Neural progenitor cell (in vitro differentiated cells): ENCODE data around the gene FUCA2. TPM values are rescaled to one million over a fixed set of nuclear protein-coding genes. Genes with fewer than 3 reads are reported as not detected.

Experiments used
- DNase-seq: peaks from one replicate; pipeline ENCODE4 v3.0.0-alpha.2; 2016; ENCODE audit warnings: low spot score
- H2AFZ ChIP-seq: fragments of 200-600 bp; sonication (generic); replicated peaks from 2 replicates; pipeline ENCODE4 v1.6.1; 2016; ENCODE audit warnings: antibody characterized with exemption
- H3F3A ChIP-seq: fragments of 200-600 bp; sonication (generic); 2 replicates; pipeline ENCODE4 v1.6.1; 2016; ENCODE audit warnings: antibody characterized with exemption, low read depth
- H3K27ac ChIP-seq: fragments of 200-600 bp; sonication (generic); 2 replicates; pipeline ENCODE4 v1.5.1; 2016; ENCODE audit warnings: mild to moderate bottlenecking
- H3K27me3 ChIP-seq: fragments of 200-600 bp; sonication (generic); 2 replicates; pipeline ENCODE4 v1.6.1; 2016; ENCODE audit warnings: mild to moderate bottlenecking, moderate library complexity
- H3K36me3 ChIP-seq: fragments of 200-600 bp; sonication (generic); 2 replicates; pipeline ENCODE4 v1.5.1; 2016
- H3K4me1 ChIP-seq: fragments of 200-600 bp; sonication (generic); 2 replicates; pipeline ENCODE4 v1.6.1; 2016; ENCODE audit warnings: mixed run types
- H3K4me2 ChIP-seq: fragments of 200-600 bp; sonication (generic); 2 replicates; pipeline ENCODE4 v1.6.1; 2016
- H3K4me3 ChIP-seq: fragments of 200-600 bp; sonication (generic); 2 replicates; pipeline ENCODE4 v1.5.1; 2016
- H3K79me2 ChIP-seq: fragments of 200-600 bp; sonication (generic); 2 replicates; pipeline ENCODE4 v1.6.1; 2016; ENCODE audit warnings: low read depth
- H3K9ac ChIP-seq: fragments of 200-600 bp; sonication (generic); 2 replicates; pipeline ENCODE4 v1.6.1; 2016
- H3K9me3 ChIP-seq: fragments of 200-600 bp; sonication (generic); 2 replicates; pipeline ENCODE4 v1.5.1; 2016; ENCODE audit warnings: low read depth
- H4K20me1 ChIP-seq: fragments of 200-600 bp; sonication (generic); 2 replicates; pipeline ENCODE4 v1.6.1; 2016; ENCODE audit warnings: low read depth
- H3K27ac Mint-ChIP-seq: 3 replicates; pipeline ENCODE4 v1.8.0; 2021; ENCODE audit warnings: mixed read lengths
- H3K27me3 Mint-ChIP-seq: 2 replicates; pipeline ENCODE4 v1.8.0; 2022; ENCODE audit warnings: low read depth, mild to moderate bottlenecking, inconsistent platforms, moderate library complexity, mixed read lengths; ENCODE audit not compliant: insufficient read depth
- H3K36me3 Mint-ChIP-seq: 3 replicates; pipeline ENCODE4 v1.8.0; 2021; ENCODE audit warnings: mixed read lengths
- H3K4me1 Mint-ChIP-seq: 3 replicates; pipeline ENCODE4 v1.8.0; 2021; ENCODE audit warnings: mixed read lengths
- H3K4me3 Mint-ChIP-seq: 3 replicates; pipeline ENCODE4 v1.8.0; 2021; ENCODE audit warnings: mild to moderate bottlenecking, moderate library complexity, mixed read lengths
- H3K9me3 Mint-ChIP-seq: 3 replicates; pipeline ENCODE4 v1.8.0; 2020; ENCODE audit warnings: mixed read lengths
- CTCF ChIP-seq: fragments of 200-600 bp; sonication (generic); IDR thresholded peaks from 2 replicates; pipeline ENCODE4 v1.5.1; 2017; ENCODE audit warnings: antibody characterized with exemption, mild to moderate bottlenecking
- EZH2 ChIP-seq: fragments of 200-600 bp; sonication (generic); IDR thresholded peaks from 2 replicates; pipeline ENCODE4 v1.6.1; 2017; ENCODE audit warnings: antibody characterized with exemption, mild to moderate bottlenecking, moderate library complexity
- EZH2phosphoT487 ChIP-seq: fragments of 200-600 bp; sonication (generic); IDR thresholded peaks from 2 replicates; pipeline ENCODE4 v1.6.1; 2017; ENCODE audit warnings: antibody characterized with exemption
- total RNA-seq: library from RNA; depleted of rRNA; stranded (reverse); fragments of >200 nt; gene quantifications from 2 replicates; pipeline ENCODE4 v1.2.3, GENCODE V29; 2015; ENCODE audit warnings: low replicate concordance

The FUCA2 gene
- total RNA-seq: 28.5 and 37.4 TPM in 2 replicates

DNA sequence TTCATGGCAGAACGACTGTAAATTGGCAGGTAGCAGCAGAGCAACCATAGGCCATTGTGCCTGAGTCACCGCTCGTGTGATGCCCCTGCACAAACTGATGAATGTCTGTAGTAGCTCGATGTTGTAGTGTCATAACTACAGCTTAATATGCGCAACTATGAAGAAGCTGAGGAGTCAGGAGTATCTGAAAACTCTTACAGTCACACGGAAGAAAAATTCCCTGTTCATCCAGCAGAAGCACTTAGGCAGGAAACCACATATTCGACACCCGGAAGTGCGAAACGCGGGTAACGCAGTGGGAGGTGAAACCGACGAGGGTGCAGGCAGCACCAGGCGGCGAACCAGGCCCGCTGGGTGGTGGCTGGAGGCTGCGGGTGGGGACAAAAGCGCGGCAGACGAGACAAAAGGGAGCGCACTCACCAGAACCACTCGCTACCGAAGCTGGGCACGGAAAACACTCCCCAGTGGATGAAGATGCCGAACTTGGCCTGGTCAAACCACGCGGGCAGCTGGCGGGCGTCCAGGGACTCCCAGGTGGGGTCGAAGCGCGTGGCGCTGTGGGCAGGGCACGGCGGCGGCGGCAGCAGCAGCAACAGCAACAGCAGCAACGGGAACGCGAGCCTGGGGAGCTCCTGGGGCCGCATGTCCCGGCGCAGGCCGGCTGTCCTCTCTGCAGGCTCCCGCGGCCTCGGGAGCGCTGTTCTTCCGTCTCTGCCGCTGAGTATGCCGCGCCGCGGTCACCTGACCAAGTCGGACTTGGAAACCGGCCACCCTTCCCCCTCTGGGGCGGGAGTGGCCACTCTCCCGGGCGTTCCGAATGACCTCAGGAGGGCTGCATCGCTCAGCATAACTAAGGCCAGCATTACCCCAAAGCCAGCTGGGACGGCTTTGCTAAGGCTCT lies at the start of gene FUCA2:
Gene FUCA2, minus strand, starts transcription at position 730 of the 901 bp plus-strand sequence. Its CDS starts 86 bp downstream, at position 644.
- H3K9ac ChIP-seq: no peak within 1 kb of the TSS
- Mint-ChIP-seq H3K27me3 (peaks cover 4% of the 10 kb centered on the region), H3K4me1 (peaks cover 34% of the 10 kb centered on the region), H3K27ac (peak within 1 kb of the TSS; percentile 93), H3K9me3 (peaks cover 2% of the 10 kb centered on the region), H3K36me3 (peaks cover 18% of the 10 kb centered on the region), H3K4me3 (peak within 1 kb of the TSS; percentile 87)
- peaks cover 13% of the 10 kb centered on the region for H3K79me2 ChIP-seq
- peak within 1 kb of the TSS; percentile 78 for H3K4me2 ChIP-seq
- H2AFZ ChIP-seq: peak within 1 kb of the TSS; percentile 87
- DNase-seq: peak; percentile 88
- no peak within 1 kb of the TSS for H3K27ac ChIP-seq
- H3K4me3 ChIP-seq: peak within 1 kb of the TSS; percentile 51
- no peaks in the 10 kb centered on the region for H4K20me1 ChIP-seq
- H3K27me3 ChIP-seq: no peaks in the 10 kb centered on the region
- H3K4me1 ChIP-seq: peaks cover 3% of the 10 kb centered on the region
- H3K36me3 ChIP-seq: no peaks in the 10 kb centered on the region
- TF ChIP-seq CTCF (peak; percentile 3), EZH2phosphoT487 (no peak), EZH2 (no peak)
- peaks cover 4% of the 10 kb centered on the region for H3F3A ChIP-seq
- H3K9me3 ChIP-seq: no peaks in the 10 kb centered on the region

- Mint-ChIP-seq H3K9me3 (peaks cover 3% of the 10 kb centered on the region), H3K4me1 (peaks cover 3% of the 10 kb centered on the region), H3K27ac (peak overlapping the region; percentile 15), H3K4me3 (no peak overlapping the region), H3K36me3 (peaks cover 6% of the 10 kb centered on the region), H3K27me3 (no peaks in the 10 kb centered on the region)
- Histone ChIP-seq H3K27ac (no peak overlapping the region), H3K4me1 (no peaks in the 10 kb centered on the region), H2AFZ (no peak overlapping the region), H3F3A (no peaks in the 10 kb centered on the region), H3K9ac (no peak overlapping the region), H3K9me3 (no peaks in the 10 kb centered on the region), H3K79me2 (no peaks in the 10 kb centered on the region), H3K4me3 (no peak overlapping the region), H3K4me2 (no peak overlapping the region), H3K27me3 (no peaks in the 10 kb centered on the region), H3K36me3 (no peaks in the 10 kb centered on the region), H4K20me1 (no peaks in the 10 kb centered on the region)
- TF ChIP-seq EZH2phosphoT487 (no peak), CTCF (no peak), EZH2 (no peak)
- DNase-seq: no peak
Measured at GRCh38 chr6:143561105-143561704, 49.7 kb upstream of the FUCA2 start.

DNA sequence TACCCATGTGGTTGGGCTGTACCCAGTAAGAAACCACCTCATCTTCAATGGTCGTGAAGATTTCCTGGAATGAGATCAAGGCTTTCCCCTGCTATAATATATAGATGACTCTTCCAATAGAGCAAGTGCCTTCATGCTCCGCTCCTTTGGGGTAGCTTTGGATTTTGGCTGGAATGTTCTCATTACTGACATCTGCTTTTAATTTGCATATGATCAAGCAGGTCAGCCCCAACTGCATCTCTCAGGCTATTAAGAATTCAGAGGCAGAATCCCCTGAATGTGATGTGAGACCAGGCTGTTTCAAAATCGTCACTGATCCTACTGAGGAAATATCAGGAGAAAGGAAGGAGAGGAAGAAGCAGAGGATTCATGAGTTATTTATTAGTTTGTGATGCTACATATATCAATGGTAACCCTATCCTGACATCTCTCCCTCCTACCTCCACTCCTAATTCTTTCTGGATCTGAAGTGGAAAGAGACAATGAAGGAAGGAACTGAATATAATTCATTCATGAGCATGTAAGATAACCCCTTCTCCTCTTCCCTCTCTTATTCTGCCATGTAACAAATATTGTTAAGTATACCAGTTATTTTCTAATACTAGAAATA lies 47.6 kb upstream of the FUCA2 start:
- no peaks in the 10 kb centered on the region for H3K27me3 Mint-ChIP-seq
- no peak overlapping the region for H3K4me2 ChIP-seq
- H3K27ac ChIP-seq: no peak overlapping the region
- H3K79me2 ChIP-seq: no peaks in the 10 kb centered on the region
- no peaks in the 10 kb centered on the region for H3K4me1 ChIP-seq
- TF ChIP-seq EZH2phosphoT487 (no peak), EZH2 (no peak), CTCF (no peak)
- H3K4me3 ChIP-seq: no peak overlapping the region
- H3K4me1 Mint-ChIP-seq: peaks cover 5% of the 10 kb centered on the region
- H3K27ac Mint-ChIP-seq: no peak overlapping the region
- DNase-seq: no peak
- H2AFZ ChIP-seq: no peak overlapping the region
- peaks cover 6% of the 10 kb centered on the region for H3K36me3 Mint-ChIP-seq
- H3K9me3 Mint-ChIP-seq: no peaks in the 10 kb centered on the region
- H3K36me3 ChIP-seq: no peaks in the 10 kb centered on the region
- no peaks in the 10 kb centered on the region for H3K27me3 ChIP-seq
- no peaks in the 10 kb centered on the region for H3F3A ChIP-seq
- H3K9ac ChIP-seq: no peak overlapping the region
- H3K4me3 Mint-ChIP-seq: no peak overlapping the region
- H4K20me1 ChIP-seq: no peaks in the 10 kb centered on the region
- no peaks in the 10 kb centered on the region for H3K9me3 ChIP-seq
